ENCODE measurements around the gene CLRN2.
"Not testable (repeated sequence)": the region's sequence is repeated elsewhere in the genome, so short reads cannot be mapped to it uniquely, and the experiment has no call there.

The CLRN2 gene

DNA sequence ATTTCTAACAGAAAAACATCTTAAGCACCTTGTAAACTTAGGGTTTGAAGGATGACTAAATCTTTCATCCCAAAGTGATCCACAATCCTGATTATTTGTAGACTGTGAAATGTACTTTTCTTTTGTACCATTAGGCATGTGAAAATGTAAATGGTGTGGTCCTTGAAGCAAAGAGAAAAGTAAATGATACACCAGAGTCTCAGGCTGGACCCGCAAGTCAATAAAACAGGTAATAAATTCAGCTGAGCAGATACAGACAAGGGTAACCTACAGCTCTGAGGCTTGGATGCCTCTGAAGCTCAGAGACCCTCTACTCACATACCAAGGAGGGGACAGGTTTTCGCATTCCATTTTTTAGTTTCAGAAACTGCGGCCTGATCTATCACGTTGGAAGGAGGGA lies 59.2 kb downstream of the CLRN2 start (continued):
- no peak for TF ChIP-seq ZNF19 (tag by site-specific recombination; IDR thresholded peaks at IDR 0.05; ENCODE audit: low read depth)
- no peak for TF ChIP-seq EGR2 (tag by site-specific recombination; IDR thresholded peaks at IDR 0.05; ENCODE audit: low read depth)
- TF ChIP-seq ZNF274 (IDR thresholded peaks at IDR 0.05; ENCODE audit: low read length), result no peak
- no peak for TF ChIP-seq ZNF274 (tag by site-specific recombination; IDR thresholded peaks at IDR 0.05; ENCODE audit: borderline replicate concordance)
- no peak for TF ChIP-seq ZNF48 (tag by site-specific recombination; IDR thresholded peaks at IDR 0.05)

DNA sequence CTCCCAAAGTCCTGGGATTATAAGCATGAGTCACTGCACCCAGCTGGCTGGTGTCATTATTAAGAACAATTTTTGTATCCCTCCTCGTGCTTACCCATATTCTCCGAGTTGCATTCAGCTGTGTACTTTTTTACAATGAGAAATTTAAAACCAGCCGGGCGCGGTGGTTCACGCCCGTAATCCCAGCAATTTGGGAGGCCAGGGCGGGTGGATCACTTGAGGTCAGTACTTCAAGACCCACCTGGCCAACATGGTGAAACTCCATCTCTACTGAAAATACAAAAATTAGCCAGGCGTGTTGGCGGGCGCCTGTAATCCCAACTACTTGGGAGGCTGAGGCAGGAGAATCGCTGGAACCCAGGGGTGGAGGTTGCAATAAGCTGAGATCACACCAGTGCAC lies 60.2 kb downstream of the CLRN2 start:
- H3K9me3 ChIP-seq (ENCODE audit: control insufficient read depth, insufficient read depth, low read depth, low read length); H3K27ac ChIP-seq (ENCODE audit: extremely low read depth, low read depth, low read length); H3K4me1 ChIP-seq (ENCODE audit: control insufficient read depth, insufficient read depth, low read length); H3K36me3 ChIP-seq (ENCODE audit: control insufficient read depth in 2 of 2, insufficient read depth in 1 of 2, low read length in 2 of 2); POLR2A ChIA-PET; H3K4me3 ChIP-seq (ENCODE audit: low read depth, low read length): not testable (repeated sequence)
- CTCF ChIA-PET, result interaction anchor here (0.6 kb wide), 1 partner anchor 61 kb away, joined by 5 read pairs; no protein-coding TSS in a partner anchor
